GM21381 (cell line): ENCODE results near the gene FLT3.

Source experiments
- ATAC-seq: cut with Tn5 transposase; IDR thresholded peaks from one replicate; pipeline ENCODE4 v1.9.1; 2021; ENCODE audit warnings: mild to moderate bottlenecking, moderate library complexity; ENCODE audit not compliant: unreplicated experiment

The FLT3 gene

GRCh38 chr13:27963491-27963890, 136.9 kb downstream of the FLT3 start:
- no peak for ATAC-seq

- no peak for ATAC-seq
Observed at GRCh38 chr13:27962982-27963381, 137.4 kb downstream of the FLT3 start.

- ATAC-seq, result no peak
Observed at GRCh38 chr13:27962128-27962841, 138.1 kb downstream of the FLT3 start.

DNA sequence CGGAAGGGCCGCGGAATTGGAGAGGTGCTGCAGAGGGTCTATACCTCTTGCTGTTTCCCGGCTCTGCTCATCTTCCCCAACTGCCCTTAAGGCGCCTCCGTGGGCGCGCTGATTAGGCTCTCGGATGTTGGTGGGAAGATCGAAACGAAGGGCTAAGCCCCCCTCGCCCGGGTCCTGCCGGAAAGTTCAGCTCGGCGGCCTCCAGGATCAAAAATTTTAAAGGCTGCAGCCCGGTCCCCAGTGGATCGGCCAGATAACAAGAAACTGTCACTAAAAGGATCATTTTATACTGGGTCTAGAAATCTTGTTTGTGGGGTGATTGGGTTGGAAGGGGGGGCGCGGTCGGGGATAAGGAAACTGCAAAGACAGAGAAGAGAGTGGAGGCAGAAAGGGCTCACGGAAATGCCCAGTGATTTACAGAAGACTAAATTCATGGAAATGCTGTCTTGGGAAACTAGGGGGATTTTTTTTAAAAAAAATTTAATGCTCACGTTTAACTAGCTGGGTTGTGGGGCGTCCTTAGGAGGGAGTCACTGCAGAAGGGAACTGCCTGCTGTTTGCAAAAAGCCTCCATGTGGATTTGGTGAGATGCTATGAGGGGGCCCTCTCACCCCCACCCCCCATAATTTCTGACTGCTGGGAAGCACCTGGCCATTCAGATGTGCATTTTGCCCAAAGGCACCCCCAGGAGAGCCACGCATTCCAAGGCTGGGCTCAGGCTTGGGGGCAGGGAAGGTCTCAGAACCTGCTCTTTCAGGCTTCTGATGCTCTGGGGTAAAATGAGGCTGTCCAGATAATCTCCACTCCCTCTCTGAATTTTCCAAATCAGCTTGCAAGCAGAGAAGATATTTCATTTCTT, 138.9 kb downstream of the FLT3 start:
- ATAC-seq, result no peak

DNA sequence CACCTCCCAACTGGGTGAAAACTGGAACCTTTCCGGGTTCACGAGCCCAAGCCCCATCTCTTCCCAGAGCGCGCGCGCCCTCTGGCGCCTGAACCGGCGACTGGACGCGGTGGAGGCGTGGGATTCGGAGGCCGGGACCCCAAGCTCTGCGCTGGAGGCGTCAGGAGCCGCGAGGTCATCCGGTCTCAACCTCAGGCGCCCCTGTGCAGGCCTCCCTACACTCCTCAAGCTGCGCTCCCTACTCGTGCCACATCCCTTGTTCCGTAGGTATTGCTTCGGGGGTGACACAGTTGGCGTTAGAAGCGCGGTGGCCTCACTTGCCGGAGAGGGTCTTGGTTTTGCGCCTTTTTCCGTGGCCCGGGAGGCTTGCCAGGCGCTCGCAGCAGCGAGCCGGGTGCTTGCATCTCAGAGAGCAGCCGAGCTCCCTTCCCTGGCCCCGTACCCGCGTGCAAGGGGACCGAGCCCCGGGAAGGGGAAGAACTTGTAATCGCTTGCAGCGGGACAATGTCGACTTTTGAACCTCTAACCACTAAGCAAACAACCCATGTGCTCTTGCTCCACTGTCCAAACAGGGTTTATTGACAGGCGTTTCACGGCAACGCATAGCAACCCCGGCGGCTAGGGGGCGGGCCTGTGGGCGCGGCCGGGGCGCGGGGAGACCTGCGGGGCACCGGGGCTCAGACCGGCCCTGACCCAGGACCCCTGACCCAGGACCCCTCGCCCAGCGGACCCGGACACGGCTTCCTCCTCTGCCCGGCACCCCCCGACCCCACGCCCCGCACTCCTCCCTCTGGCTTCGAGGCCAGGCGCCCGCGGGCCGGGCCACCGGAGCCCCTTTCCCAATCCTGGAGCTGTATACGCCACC, 139.8 kb downstream of the FLT3 start:
- ATAC-seq, result no peak

DNA sequence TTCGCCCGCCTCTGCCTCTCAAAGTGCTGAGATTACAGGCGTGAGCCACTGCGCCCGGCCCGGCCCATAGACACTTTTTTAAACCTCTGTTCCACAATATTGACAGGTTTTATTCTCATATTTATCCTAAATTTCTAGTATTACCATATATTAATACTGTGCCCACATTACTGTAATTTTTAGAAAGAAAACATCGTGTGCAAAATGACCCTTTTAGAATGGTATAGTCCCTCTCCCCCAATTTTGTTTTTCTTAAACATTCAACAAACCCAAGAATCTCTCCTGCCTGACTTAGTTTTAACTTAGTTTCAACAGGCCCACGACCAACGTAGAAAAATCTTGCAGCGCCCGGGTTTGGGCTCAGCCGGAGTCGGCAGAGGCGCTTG, 140.4 kb downstream of the FLT3 start:
- no peak for ATAC-seq

GRCh38 chr13:27956576-27957300, 143.6 kb downstream of the FLT3 start:
- no peak for ATAC-seq

DNA sequence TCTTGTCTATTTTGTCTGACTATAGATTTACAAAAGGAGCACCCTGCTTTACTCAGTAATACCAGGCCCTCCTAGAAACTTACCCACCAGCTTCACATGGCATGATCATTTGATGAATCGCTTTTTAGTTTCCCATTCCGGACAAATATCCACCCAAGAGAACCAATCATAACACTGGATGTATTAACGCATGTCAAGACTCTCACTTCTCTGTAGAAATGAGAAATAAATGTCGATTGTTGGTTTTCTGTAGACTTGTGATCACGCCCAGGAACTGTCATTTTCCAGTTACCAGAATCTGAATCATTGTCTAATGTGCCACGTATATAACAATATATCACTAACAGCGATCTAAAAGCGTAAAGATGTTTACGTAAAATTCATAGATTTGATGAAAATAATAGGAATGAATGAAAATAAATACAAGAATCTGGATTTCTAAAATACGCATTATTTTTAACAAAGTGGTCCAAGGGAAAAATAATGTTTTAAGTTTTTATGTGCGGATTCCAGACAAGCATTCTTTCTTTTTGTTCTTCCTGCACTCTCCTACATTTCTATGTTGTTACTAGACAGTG, 145.3 kb downstream of the FLT3 start:
- no peak for ATAC-seq

DNA sequence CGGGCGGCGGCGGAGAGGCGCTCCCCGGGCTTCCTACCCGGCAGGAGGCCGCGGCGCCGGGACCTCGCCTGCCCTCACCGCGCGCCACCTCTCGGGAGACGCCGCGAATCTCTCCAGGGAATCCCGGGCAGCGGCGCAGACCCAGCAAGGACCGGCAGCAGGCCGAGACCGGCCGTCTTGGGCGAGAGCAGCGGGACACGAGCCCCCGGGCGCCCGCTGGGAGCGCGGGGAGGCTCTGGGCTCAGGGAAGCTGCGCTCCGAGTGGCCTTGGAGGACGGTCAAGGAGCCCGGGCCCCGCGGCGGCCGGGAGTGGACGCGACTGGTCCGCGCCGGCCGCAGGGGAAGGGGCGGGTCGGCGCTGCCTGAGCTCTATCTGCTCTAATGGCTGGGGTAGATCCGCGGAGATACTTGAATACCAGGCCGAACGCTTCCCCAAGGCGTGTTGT, 145.9 kb downstream of the FLT3 start:
- no peak for ATAC-seq

DNA sequence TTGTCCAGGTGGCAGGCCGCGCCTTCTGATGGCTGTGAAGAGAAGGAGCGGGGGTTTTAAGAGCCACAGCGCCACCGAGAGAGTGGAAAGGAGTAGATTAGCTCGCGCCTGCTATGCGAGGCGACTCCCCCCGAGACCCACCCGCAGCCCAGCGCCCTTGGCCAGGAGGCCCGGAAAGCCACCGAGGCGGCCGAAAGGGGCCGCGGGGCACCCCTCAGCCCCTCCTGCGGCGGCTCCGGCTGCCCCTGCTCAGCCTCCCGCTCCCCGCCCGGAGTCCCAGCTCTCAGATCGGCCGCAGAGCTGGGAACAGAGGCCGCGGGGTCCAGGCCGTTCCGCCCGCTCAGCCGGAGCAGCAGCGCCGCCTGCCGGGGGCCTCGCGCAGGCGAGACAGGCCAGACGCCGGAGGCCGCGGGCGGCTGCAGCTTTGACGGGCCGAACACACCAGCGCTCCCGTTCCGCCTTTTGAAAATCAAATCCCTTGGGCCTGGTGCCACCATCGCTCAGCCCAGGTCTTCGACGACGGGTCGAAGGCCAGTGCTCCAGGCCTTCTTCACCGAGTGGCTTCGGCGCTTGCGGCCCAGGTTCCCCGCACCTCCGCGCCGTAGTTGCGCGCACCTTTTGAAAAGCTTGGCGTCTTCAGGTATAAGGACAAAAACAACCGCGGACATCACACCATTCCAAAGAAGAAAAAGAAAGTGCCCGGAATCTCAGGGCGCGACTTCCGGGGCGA, 146.5 kb downstream of the FLT3 start:
- ATAC-seq, result peak; percentile 88
